Urinary bladder (tissue), 4 donors: Measurements from ENCODE around the gene PDE6H. TPM values are rescaled to one million over a fixed set of nuclear protein-coding genes. Genes with fewer than 3 reads are reported as not detected.

Experiments
- DNase-seq: peaks from one replicate; pipeline ENCODE4 v3.0.0-alpha.2; 2015; ENCODE audit errors: extremely low spot score
- H3K27ac ChIP-seq: one replicate; pipeline ENCODE4 v1.5.1; 2013; ENCODE audit warnings: low read depth, mild to moderate bottlenecking, moderate library complexity
- H3K36me3 ChIP-seq: one replicate; pipeline ENCODE4 v1.6.1; 2013; ENCODE audit warnings: mild to moderate bottlenecking, moderate library complexity; ENCODE audit not compliant: insufficient read depth
- H3K4me1 ChIP-seq: one replicate; pipeline ENCODE4 v1.6.1; 2013; ENCODE audit warnings: mild to moderate bottlenecking, moderate library complexity; ENCODE audit not compliant: insufficient read depth
- H3K4me3 ChIP-seq: one replicate; pipeline ENCODE4 v1.5.1; 2013; ENCODE audit warnings: low read depth, low read length
- WGBS: extraction: QIAGEN DNeasy Blood & Tissue Kit; methylation state at CpG from one replicate; pipeline ENCODE4 v1.1.7; 2013; 5-methylcytosine and 5-hydroxymethylcytosine counted together
- polyA plus RNA-seq: library from polyadenylated mRNA; stranded (reverse); fragments of 200-250 nt; gene quantifications from one replicate; pipeline ENCODE4 v1.2.3, GENCODE V29; 2013
- total RNA-seq: library from RNA; depleted of rRNA; stranded (reverse); fragments of >200 nt; gene quantifications from one replicate; pipeline ENCODE4 v1.2.3, GENCODE V29; 2014
- donor health status: healthy with polysubstance abuse.
- donor health status: healthy.

PDE6H gene
- total and polyA plus RNA-seq, 2 donors: not detected

GRCh38 chr12:14941369-14941768 lies 31.5 kb upstream of the PDE6H start:
- 96% methylated on average over 2 of the region's 2 CpGs for WGBS

GRCh38 chr12:14942196-14942931 lies 30.5 kb upstream of the PDE6H start:
- 87% methylated on average over 12 of the region's 12 CpGs for whole genome bisulfite sequencing
- H3K27ac ChIP-seq: no peak overlapping the region
- no peak for DNase-seq
- H3K36me3 ChIP-seq: peaks cover 4% of the 10 kb centered on the region
- no peak overlapping the region for H3K4me3 ChIP-seq
- no peaks in the 10 kb centered on the region for H3K4me1 ChIP-seq

More at GRCh38 chr12:14941369-14941768, 31.5 kb upstream of the PDE6H start:
- H3K4me3 ChIP-seq: no peak overlapping the region
- H3K36me3 ChIP-seq: peaks cover 4% of the 10 kb centered on the region
- no peak for DNase-seq
- no peak overlapping the region for H3K27ac ChIP-seq
- no peaks in the 10 kb centered on the region for H3K4me1 ChIP-seq

GRCh38 chr12:14946162-14946561 lies 26.7 kb upstream of the PDE6H start:
- H3K27ac ChIP-seq: no peak overlapping the region
- H3K4me1 ChIP-seq: no peaks in the 10 kb centered on the region
- no peak for DNase-seq
- 89% methylated on average over 2 of the region's 2 CpGs for WGBS
- peaks cover 6% of the 10 kb centered on the region for H3K36me3 ChIP-seq
- no peak overlapping the region for H3K4me3 ChIP-seq

GRCh38 chr12:14946861-14947260 lies 26.0 kb upstream of the PDE6H start:
- 95% methylated on average over 1 of the region's 1 CpG for WGBS
- no peak for DNase-seq
- Histone ChIP-seq H3K27ac (no peak overlapping the region), H3K4me3 (no peak overlapping the region), H3K36me3 (peaks cover 1% of the 10 kb centered on the region), H3K4me1 (no peaks in the 10 kb centered on the region)

GRCh38 chr12:14948672-14949071 lies 24.2 kb upstream of the PDE6H start:
- Histone ChIP-seq H3K4me1 (no peaks in the 10 kb centered on the region), H3K4me3 (no peak overlapping the region), H3K27ac (peak overlapping the region; percentile 48), H3K36me3 (peaks cover 3% of the 10 kb centered on the region)
- 18% methylated on average over 3 of the region's 3 CpGs for WGBS
- DNase-seq: no peak

- Histone ChIP-seq H3K4me3 (no peak overlapping the region), H3K4me1 (no peaks in the 10 kb centered on the region), H3K36me3 (peaks cover 3% of the 10 kb centered on the region), H3K27ac (no peak overlapping the region)
- no peak for DNase-seq
- WGBS: 95% methylated on average over 5 of the region's 5 CpGs
Observed at GRCh38 chr12:14949631-14950030, 23.2 kb upstream of the PDE6H start.

GRCh38 chr12:14950421-14950820 lies 22.4 kb upstream of the PDE6H start:
- H3K4me1 ChIP-seq: no peaks in the 10 kb centered on the region
- H3K36me3 ChIP-seq: peaks cover 3% of the 10 kb centered on the region
- H3K4me3 ChIP-seq: no peak overlapping the region
- WGBS: 80% methylated on average over 4 of the region's 4 CpGs
- no peak overlapping the region for H3K27ac ChIP-seq
- no peak for DNase-seq

GRCh38 chr12:14950982-14951746 lies 21.7 kb upstream of the PDE6H start:
- Histone ChIP-seq H3K4me3 (no peak overlapping the region), H3K4me1 (no peaks in the 10 kb centered on the region), H3K27ac (peak overlapping the region; percentile 2), H3K36me3 (peaks cover 3% of the 10 kb centered on the region)
- DNase-seq: no peak
- WGBS: 79% methylated on average over 6 of the region's 6 CpGs

- DNase-seq: no peak
- WGBS: 54% methylated on average over 1 of the region's 1 CpG
- Histone ChIP-seq H3K36me3 (peaks cover 3% of the 10 kb centered on the region), H3K27ac (no peak overlapping the region), H3K4me3 (no peak overlapping the region), H3K4me1 (no peaks in the 10 kb centered on the region)
Observed at GRCh38 chr12:14951851-14952250, 21.0 kb upstream of the PDE6H start.

GRCh38 chr12:14952299-14952921 lies 20.4 kb upstream of the PDE6H start:
- DNase-seq: no peak
- Histone ChIP-seq H3K27ac (peak overlapping the region; percentile 25), H3K36me3 (peaks cover 3% of the 10 kb centered on the region), H3K4me1 (no peaks in the 10 kb centered on the region), H3K4me3 (no peak overlapping the region)
- WGBS: 52% methylated on average over 7 of the region's 7 CpGs

GRCh38 chr12:14953752-14954151 lies 19.1 kb upstream of the PDE6H start:
- Histone ChIP-seq H3K36me3 (peaks cover 1% of the 10 kb centered on the region), H3K27ac (no peak overlapping the region), H3K4me3 (no peak overlapping the region), H3K4me1 (no peaks in the 10 kb centered on the region)
- no peak for DNase-seq
- 87% methylated on average over 1 of the region's 1 CpG for WGBS

GRCh38 chr12:14954269-14954668 lies 18.6 kb upstream of the PDE6H start:
- Histone ChIP-seq H3K4me3 (no peak overlapping the region), H3K27ac (no peak overlapping the region), H3K36me3 (peaks cover 1% of the 10 kb centered on the region), H3K4me1 (no peaks in the 10 kb centered on the region)
- 91% methylated on average over 4 of the region's 4 CpGs for WGBS
- no peak for DNase-seq

- Histone ChIP-seq H3K4me1 (no peaks in the 10 kb centered on the region), H3K36me3 (peaks cover 1% of the 10 kb centered on the region), H3K4me3 (no peak overlapping the region), H3K27ac (peak overlapping the region; percentile 70)
- 71% methylated on average over 9 of the region's 9 CpGs for WGBS
- no peak for DNase-seq
Observed at GRCh38 chr12:14956024-14956891, 16.6 kb upstream of the PDE6H start.
